Keratinocyte (primary cell): ENCODE results near the gene DCAKD. TPM values are rescaled to one million over a fixed set of nuclear protein-coding genes. Genes with fewer than 3 reads are reported as not detected.

Source experiments
- DNase-seq: peaks from one replicate; pipeline ENCODE4 v3.0.0-alpha.2; 2011; ENCODE audit warnings: low read depth, missing footprints, low spot score
- FAIRE-seq: peaks from 2 replicates; lab custom pipeline; 2011; peaks lifted over from hg19 to GRCh38; lab: Jason Lieb, UNC
- H2AFZ ChIP-seq: 2 replicates; pipeline ENCODE4 v1.6.0; 2012; ENCODE audit warnings: low read length, control low read depth, inconsistent platforms; ENCODE audit not compliant: control insufficient read depth
- H3K27ac ChIP-seq: 2 replicates; pipeline ENCODE4 v1.5.1; 2011; ENCODE audit warnings: low read length; ENCODE audit not compliant: control insufficient read depth, insufficient read depth
- H3K27me3 ChIP-seq: 3 replicates; pipeline ENCODE4 v1.6.0; 2011; ENCODE audit warnings: low read length; ENCODE audit not compliant: control insufficient read depth, insufficient read depth; ENCODE audit errors: extremely low read depth
- H3K36me3 ChIP-seq, 2 experiments: 2 replicates in 1 of 2; 3 replicates in 1 of 2; pipeline ENCODE4 v1.5.1; 2011; ENCODE audit warnings: low read length in 2 of 2, mild to moderate bottlenecking in 1 of 2; ENCODE audit not compliant: control insufficient read depth in 2 of 2, insufficient read depth in 2 of 2; ENCODE audit errors: extremely low read depth in 1 of 2
- H3K4me1 ChIP-seq: 3 replicates; pipeline ENCODE4 v1.5.1; 2011; ENCODE audit warnings: low read length; ENCODE audit not compliant: control insufficient read depth, insufficient read depth; ENCODE audit errors: extremely low read depth
- H3K4me2 ChIP-seq: 3 replicates; pipeline ENCODE4 v1.6.0; 2011; ENCODE audit warnings: low read depth, low read length; ENCODE audit not compliant: control insufficient read depth, insufficient read depth; ENCODE audit errors: extremely low read depth
- H3K4me3 ChIP-seq, 3 experiments: fragments of 200-600 bp in 1 of 3; sonication (generic) in 1 of 3; 2 replicates in 2 of 3; 3 replicates in 1 of 3; pipeline ENCODE4 v1.5.1; 2011 to 2016; ENCODE audit warnings: low read length in 3 of 3, mild to moderate bottlenecking in 3 of 3, control low read depth in 2 of 3, inconsistent platforms in 1 of 3, low read depth in 1 of 3, mixed read lengths in 1 of 3, mixed run types in 1 of 3, moderate library complexity in 1 of 3; ENCODE audit not compliant: control insufficient read depth in 2 of 3, insufficient read depth in 2 of 3; ENCODE audit errors: extremely low read depth in 1 of 3
- H3K79me2 ChIP-seq: 2 replicates; pipeline ENCODE4 v1.6.0; 2012; ENCODE audit warnings: low read length; ENCODE audit not compliant: control insufficient read depth, insufficient read depth
- H3K9ac ChIP-seq: 3 replicates; pipeline ENCODE4 v1.6.0; 2011; ENCODE audit warnings: low read length; ENCODE audit not compliant: control insufficient read depth, insufficient read depth; ENCODE audit errors: extremely low read depth
- H3K9me1 ChIP-seq: 3 replicates; pipeline ENCODE4 v1.6.0; 2011; ENCODE audit warnings: low read length; ENCODE audit not compliant: control insufficient read depth, insufficient read depth; ENCODE audit errors: extremely low read depth
- H3K9me3 ChIP-seq: 2 replicates; pipeline ENCODE4 v1.5.1; 2012; ENCODE audit warnings: low read depth, low read length; ENCODE audit not compliant: control insufficient read depth
- H4K20me1 ChIP-seq: 3 replicates; pipeline ENCODE4 v1.6.0; 2011; ENCODE audit warnings: low read length; ENCODE audit not compliant: control insufficient read depth, insufficient read depth; ENCODE audit errors: extremely low read depth
- EZH2 ChIP-seq: IDR thresholded peaks from one replicate; pipeline ENCODE4 v1.6.1; 2012; ENCODE audit warnings: inconsistent platforms, mild to moderate bottlenecking, low read length, moderate library complexity
- dilution Hi-C: fragments of 300-500 bp; cut with MboI; formaldehyde crosslinking; loops from one replicate; pipeline ENCODE4 v1.7.0; 2020; ENCODE audit warnings: low sequenced_read_pairs; ENCODE audit not compliant: extremely low pct_ligation_motif_present
- polyA plus RNA-seq, 5 experiments: library from polyadenylated mRNA; depleted of rRNA in 3 of 5; stranded (reverse) in 3 of 5; stranded (forward) in 1 of 5; unstranded in 1 of 5; fragments of >200 nt; gene quantifications; 1 replicate in 1 of 5; 2 replicates in 3 of 5; 3 replicates in 1 of 5; pipeline versions ENCODE4 v1.2.1 to v1.2.3, GENCODE V29; 2011 to 2012; ENCODE audit warnings: missing spikeins in 2 of 5, low read depth in 1 of 5, low replicate concordance in 1 of 5
- TF ChIP-seq, protein P1 (sequence below), 3 experiments: IDR thresholded peaks in 1 of 3; conservative IDR thresholded peaks in 1 of 3; optimal IDR thresholded peaks in 1 of 3; 2 replicates in 2 of 3; 3 replicates in 1 of 3; pipeline versions ENCODE3 to v1.5.1; 2011; ENCODE audit warnings: low read length in 3 of 3, mild to moderate bottlenecking in 3 of 3, moderate library complexity in 2 of 3, control low read depth in 1 of 3, inconsistent platforms in 1 of 3; ENCODE audit not compliant: insufficient read depth in 2 of 3; ENCODE audit errors: extremely low read depth in 1 of 3

The DCAKD gene
- polyA plus RNA-seq, 1 donor (not counting 4 experiments of a cell fraction or from before 2014, with no cell fraction given) = 18.7 TPM

DNA sequence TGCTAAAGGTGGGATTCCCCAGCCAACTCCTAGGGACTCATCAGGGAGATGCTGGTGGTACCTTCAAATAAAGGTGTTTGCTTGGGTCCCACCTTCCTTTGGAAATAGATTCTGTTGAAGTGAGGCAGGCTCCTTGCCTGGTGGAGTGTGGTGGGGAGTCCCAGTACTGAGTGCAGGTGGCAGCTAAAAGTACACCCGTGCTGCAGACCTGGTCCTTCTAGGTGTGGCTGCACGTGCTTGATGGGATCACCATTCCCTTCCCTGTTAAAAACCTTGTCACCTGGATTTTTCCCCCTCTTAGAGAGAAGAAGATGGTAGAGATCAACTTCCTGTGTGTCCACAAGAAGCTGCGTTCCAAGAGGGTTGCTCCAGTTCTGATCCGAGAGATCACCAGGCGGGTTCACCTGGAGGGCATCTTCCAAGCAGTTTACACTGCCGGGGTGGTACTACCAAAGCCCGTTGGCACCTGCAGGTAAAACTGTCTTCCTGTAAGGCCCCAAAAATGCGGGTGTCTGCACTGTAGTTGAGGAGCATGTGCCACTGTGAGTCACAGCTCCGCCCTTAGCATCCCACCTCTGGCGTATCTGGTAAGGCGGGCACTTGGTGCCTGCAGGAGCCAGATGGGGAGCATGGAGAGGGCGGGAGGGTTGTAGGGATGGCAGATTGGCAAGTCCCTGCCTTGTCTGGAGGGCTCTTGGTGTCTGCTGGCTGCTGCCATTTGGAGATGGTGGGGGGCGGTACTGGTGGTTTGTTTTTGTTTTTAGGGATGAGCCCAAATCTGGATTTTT is 46.8 kb upstream of the DCAKD start:
- no peaks in the 10 kb centered on the region for H3K9me3 ChIP-seq
- peak; percentile 49 for FAIRE-seq
- H4K20me1 ChIP-seq = no peaks in the 10 kb centered on the region
- H3K9ac ChIP-seq = peak overlapping the region; percentile 10
- no peak overlapping the region for H3K4me3 ChIP-seq
- H3K4me2 ChIP-seq = no peak overlapping the region
- TF ChIP-seq, protein P1, sequence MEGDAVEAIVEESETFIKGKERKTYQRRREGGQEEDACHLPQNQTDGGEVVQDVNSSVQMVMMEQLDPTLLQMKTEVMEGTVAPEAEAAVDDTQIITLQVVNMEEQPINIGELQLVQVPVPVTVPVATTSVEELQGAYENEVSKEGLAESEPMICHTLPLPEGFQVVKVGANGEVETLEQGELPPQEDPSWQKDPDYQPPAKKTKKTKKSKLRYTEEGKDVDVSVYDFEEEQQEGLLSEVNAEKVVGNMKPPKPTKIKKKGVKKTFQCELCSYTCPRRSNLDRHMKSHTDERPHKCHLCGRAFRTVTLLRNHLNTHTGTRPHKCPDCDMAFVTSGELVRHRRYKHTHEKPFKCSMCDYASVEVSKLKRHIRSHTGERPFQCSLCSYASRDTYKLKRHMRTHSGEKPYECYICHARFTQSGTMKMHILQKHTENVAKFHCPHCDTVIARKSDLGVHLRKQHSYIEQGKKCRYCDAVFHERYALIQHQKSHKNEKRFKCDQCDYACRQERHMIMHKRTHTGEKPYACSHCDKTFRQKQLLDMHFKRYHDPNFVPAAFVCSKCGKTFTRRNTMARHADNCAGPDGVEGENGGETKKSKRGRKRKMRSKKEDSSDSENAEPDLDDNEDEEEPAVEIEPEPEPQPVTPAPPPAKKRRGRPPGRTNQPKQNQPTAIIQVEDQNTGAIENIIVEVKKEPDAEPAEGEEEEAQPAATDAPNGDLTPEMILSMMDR (optimal IDR thresholded peaks at IDR 0.05 in 1 of 3, IDR thresholded peaks at IDR 0.05 in 1 of 3, conservative IDR thresholded peaks at IDR 0.05 in 1 of 3; ENCODE audit: extremely low read depth in 1 of 3, insufficient read depth in 2 of 3, low read length in 3 of 3) = no peak
- no peak for TF ChIP-seq EZH2
- no peaks in the 10 kb centered on the region for H3K27me3 ChIP-seq
- no peaks in the 10 kb centered on the region for H3K79me2 ChIP-seq
- dilution Hi-C loops = no loop called here
- no peaks in the 10 kb centered on the region for H3K9me1 ChIP-seq
- DNase-seq = no peak
- H3K27ac ChIP-seq = peak overlapping the region; percentile 37
- H3K36me3 ChIP-seq = peaks cover 43 to 44% of the 10 kb centered on the region in 2 experiments
- no peak overlapping the region for H2AFZ ChIP-seq
- H3K4me1 ChIP-seq = peaks cover 42% of the 10 kb centered on the region

DNA sequence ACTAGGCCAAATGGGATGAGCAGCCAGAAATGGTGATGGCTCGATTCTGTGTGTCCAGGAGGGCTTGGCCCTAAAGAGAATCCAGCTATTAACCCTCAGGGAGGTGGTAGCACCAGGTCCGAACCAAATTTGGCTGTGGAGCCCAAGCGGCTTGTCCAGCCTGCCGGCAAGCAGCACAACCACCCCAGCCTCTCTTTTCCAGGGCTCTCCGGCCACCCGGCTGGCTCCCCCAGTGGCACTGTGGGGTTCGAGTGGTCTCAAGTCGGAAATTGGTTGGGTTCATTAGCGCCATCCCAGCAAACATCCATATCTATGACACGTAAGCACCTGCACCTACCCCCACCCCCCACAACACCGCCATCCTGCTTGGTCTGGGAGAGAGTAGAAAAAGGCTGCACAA is 45.5 kb upstream of the DCAKD start:
- H3K36me3 ChIP-seq = peaks cover 38 to 41% of the 10 kb centered on the region in 2 experiments
- no peak overlapping the region for H3K9ac ChIP-seq
- no peak overlapping the region for H3K4me2 ChIP-seq
- FAIRE-seq (no peak), DNase-seq (no peak)
- no peak overlapping the region for H2AFZ ChIP-seq
- no peak overlapping the region for H3K4me3 ChIP-seq
- peaks cover 42% of the 10 kb centered on the region for H3K4me1 ChIP-seq
- peaks cover 2% of the 10 kb centered on the region for H3K9me3 ChIP-seq
- H4K20me1 ChIP-seq = no peaks in the 10 kb centered on the region
- dilution Hi-C loops = no loop called here
- H3K27ac ChIP-seq = no peak overlapping the region
- no peaks in the 10 kb centered on the region for H3K79me2 ChIP-seq
- TF ChIP-seq EZH2 = no peak
- TF ChIP-seq, protein P1 (optimal IDR thresholded peaks at IDR 0.05 in 1 of 3, IDR thresholded peaks at IDR 0.05 in 1 of 3, conservative IDR thresholded peaks at IDR 0.05 in 1 of 3; ENCODE audit: extremely low read depth in 1 of 3, insufficient read depth in 2 of 3, low read length in 3 of 3) = no peak
- no peaks in the 10 kb centered on the region for H3K9me1 ChIP-seq
- no peaks in the 10 kb centered on the region for H3K27me3 ChIP-seq
